Embryonic facial prominence (tissue), 1 donor: Measurements from ENCODE around the gene PAPOLB.

Experiments used
- DNase-seq: peaks from one replicate; pipeline ENCODE4 v3.0.0-alpha.2; 2016; ENCODE audit errors: extremely low spot score

The PAPOLB gene

DNA sequence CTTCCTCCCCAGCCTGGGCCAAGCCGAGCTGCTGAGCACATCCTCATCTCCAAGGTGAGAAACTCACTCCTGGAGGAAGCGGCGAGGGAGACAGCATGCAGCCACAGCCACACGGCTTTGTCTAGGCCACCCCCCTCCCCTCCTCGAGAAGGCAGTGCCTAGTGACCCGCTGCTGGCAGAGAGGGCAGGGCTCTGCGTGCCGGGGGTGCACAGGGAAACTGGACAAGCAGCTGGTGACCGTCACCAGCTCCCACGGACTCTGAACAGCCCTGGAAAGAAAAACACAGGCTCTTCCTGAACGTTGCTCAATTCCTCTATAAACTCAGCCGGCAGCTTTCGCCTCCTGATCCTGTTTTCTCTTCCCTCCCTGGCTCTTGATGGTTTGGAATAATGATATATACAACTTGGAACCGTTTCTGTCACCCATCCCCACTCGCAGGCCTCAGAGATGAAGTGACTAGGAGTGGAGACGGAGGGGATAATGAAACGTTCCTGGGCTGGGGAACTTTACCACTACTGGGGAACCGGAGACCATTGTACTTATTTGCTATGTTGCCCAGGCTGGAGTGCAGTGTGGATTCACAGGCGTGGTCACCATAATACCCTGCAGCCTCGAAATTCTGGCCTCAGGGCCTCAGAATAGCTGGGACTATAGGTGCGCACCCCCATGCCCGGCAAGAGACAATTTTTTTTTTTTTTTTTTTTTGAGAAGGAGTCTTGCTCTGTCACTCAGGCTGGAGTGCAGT is 19.3 kb downstream of the PAPOLB start:
- DNase-seq = no peak

DNA sequence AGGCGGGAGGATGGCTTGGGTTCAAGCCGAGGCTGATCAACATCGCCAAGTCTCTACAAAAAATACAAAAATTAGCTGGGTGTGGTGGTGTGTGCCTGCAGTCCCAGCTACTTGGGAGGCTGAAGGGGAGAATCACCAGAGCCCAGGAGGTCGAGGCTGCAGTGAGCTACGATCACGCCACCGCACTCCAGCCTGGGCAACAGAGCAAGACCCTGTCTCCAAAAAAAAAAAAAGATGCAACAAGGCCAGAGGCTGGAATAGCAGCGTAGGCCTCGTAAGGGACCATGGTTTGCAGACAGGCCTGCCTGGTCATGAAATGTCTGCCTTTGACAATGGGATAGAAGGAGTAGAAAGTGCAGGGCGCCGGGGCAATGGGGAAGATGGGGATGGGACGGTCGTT is 20.0 kb downstream of the PAPOLB start:
- DNase-seq = no peak

DNA sequence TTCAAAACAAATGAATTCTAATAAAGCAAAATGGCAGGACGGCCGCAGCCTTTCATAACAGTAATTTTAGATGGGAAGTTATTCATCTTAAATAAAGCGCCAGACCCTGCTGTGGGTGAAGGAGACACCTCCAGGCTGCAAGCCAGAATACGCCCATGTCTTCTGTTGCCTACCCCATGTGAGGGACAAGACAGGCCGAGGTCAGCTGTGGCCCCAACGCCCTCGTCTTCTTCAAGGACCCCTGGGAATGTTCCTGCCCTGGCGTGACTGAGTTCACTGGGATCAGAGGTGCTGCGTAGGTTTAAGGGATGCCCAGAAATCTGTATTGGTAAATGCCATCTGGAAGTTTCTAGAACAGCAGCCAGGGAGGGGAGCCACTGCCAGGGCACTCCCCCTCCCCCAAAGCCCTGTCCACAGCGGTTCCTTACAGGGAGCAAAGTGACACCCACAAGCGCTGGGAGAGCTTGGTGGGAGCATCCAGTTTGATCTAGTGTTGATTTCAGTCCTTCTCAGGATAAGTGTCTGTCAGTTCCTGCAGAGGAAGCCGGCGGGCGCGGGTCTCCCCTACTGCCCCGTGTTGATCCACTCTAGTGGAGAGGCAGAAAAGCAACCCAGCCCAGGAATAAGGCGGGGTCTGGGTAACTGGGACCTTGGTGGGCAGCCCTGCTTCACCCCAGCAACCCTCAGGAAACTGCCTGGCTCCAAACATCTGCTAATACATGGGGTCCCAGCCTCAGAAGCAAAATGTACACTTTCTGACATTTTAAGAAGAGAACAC is 20.6 kb downstream of the PAPOLB start:
- DNase-seq = no peak

DNA sequence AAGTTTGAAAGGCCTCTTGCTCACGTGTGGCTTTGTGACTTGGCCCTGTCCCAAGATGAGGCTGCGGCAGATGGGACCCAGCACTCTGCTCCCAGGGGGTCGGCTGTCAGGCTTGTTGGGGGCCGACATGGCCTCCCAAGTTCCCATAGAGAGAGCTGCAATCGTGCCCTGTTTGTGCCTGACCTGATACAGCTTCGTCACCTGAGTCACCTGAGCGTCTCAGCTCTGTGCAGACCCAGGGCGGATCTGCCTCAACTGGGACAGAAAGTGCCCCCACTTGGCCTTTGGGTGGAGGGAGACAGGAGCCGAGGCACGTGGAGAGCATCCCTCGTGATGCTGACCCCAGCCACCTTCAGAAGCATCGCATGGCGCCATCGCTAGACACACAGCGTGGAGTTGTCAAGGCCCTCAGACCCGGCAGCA is 21.7 kb downstream of the PAPOLB start:
- DNase-seq = no peak

DNA sequence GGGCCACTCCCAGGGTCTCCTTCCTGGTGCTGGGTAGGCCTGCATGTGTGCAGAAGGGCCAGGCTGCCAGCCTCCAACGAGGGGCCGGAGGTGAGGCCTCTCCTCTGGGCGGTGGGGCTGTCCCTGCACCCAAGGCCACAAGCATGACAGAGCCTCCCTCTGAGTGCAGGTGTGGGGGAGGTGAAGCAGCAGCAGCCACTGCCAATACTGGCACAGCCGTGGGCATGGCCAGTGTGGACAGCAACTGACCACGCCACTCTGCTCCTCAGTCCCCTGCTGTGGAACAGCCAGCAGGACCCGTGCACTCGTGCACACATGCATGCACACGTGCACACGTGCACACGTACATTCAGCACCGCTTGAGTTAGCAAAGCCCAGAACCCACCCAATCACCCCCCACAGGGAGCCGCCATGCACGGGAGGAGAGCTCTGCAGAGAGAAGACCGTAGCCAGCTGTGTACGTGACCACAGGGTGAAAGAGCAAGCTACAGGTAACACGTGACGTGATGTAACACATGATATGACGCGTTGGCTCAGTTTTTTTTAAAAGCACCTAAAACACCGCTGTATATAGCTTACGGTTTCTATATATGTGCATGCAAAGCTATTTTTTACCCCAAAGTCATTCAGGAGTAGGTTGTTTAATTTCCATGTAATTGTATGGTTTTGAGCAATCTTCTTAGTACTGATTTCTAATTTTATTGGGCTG is 23.1 kb downstream of the PAPOLB start:
- DNase-seq = no peak

DNA sequence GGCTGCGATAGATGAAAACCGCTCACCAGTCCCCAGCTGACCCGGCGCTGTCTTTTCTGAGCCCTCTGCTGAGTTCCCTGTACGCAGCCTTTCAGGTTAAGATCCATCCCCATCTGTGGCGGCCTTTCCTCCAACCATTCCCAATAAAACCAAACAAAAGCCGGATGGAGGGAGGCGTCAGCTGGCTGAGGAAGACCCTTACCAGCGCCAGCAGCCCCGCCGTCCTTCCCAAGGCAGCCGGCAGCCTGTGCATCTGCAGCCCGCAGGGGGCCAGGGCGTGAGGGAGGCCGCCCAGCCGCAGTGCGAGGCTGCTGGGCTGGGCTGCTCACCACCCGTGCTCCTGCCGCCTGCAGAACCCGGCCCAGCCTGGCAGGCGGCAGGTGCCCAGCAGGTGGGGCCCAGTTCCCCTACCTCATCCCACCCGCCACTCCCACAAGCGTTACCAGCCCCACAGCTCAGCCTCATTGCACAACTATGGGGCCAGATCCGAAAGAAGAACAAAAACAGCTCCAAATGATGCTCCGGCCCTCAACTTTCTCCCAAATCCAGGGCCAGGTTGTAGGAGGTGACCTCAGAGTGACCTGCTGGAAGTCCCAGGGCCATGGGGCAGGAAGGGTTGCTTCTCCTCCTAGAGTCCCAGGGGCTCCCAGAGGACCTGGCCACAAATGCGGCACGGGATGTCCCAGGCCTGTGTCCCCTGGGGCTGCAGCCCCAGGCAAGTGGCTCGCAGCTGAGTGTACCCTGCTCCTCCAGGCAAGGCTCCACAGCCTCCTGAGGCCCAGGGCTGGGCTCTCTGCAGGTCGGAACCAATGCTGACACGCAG is 23.8 kb downstream of the PAPOLB start:
- DNase-seq = no peak

DNA sequence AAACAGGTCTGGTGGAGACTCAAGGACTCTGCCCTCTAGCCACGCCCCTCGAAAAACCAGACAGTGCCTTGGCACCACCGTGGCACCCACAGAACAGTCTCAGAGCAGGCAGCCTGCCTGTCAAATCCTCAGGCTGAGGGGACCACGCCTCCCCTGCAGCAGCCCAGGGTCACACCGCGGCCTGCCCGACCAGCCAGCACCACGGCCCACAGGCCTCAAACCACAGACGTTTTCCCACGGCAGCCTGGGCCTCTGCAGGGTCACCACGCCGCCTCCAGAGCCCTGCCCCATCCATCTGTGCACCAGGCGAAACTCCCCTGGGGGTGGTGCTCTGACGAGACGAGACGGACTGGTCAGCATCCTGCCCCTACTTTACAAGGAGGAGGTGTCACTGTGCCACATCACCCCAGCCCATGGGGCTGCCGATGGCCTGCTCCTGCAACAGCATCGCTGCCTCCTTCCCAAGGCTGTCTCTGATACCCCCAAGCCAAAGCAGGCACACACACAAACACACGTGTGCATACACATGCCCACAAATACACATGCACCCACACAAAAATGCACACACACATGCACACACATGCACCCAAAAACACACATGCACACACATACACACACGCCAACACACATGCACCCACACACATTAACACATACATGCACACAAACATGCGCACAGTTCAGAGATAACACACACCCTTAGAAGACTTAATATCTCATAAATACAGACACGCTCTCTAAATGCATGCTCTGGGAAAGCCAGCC is 24.6 kb downstream of the PAPOLB start:
- DNase-seq = no peak

DNA sequence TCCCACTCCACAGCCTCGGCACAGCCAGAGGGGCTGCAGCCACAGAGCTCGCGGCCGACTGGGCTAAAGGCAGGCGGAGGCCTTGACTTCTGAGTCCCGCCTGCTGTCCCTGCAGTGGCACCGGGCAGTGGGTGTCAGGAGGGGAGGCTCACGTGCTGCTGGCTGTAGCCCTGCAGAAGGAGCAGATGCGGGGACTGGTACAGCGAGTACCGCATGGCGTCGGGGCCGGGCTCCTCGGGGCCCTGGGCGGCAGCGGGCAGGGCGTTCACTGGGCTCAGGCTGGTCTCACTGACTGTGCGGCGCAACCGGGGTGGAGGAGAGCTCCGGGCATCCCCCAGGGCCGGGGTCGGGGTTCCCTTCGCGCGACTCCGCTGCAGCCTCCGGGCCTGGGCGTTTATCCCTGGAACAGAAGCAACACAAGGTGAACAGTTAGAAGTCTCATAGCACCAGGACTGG is 25.6 kb downstream of the PAPOLB start:
- DNase-seq = no peak

DNA sequence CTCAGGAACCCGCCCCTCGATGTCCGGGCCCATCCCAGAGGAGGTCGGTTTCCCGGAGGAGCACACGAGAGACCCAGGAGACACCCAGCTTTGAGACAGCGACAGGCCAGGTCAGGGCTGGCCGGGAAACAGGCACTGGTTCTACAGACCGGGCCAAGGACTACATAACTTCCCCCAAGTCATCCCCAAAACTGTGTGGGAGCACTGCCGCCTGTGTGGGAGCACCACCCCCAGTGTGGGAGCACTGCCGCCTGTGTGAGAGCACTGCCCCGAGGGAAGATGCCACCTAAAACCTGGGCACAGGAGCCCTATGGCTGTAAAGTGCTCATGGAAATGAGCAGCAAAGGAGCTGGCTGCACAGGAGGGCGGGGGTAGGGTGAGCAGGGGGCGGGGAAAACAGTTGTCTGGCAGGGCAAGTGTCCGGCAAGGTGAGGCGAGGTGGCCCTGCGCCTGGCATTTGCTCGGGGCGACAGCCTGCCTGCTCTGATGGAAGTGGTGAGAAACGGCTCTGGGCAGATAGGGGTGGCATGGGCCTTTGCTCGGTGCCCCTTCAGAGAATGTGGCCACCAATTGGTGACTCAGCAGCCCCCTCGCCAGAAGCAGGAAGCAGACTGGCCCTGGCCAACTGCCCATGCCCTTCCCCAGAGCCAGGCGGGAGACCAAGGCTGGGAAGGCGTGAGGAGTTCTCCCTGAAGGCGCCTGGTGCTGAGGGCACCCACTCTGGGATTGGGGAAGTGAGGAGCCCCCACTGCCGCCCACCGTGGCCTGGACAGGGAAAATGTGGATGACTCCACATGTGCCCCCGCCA is 26.2 kb downstream of the PAPOLB start:
- no peak for DNase-seq

DNA sequence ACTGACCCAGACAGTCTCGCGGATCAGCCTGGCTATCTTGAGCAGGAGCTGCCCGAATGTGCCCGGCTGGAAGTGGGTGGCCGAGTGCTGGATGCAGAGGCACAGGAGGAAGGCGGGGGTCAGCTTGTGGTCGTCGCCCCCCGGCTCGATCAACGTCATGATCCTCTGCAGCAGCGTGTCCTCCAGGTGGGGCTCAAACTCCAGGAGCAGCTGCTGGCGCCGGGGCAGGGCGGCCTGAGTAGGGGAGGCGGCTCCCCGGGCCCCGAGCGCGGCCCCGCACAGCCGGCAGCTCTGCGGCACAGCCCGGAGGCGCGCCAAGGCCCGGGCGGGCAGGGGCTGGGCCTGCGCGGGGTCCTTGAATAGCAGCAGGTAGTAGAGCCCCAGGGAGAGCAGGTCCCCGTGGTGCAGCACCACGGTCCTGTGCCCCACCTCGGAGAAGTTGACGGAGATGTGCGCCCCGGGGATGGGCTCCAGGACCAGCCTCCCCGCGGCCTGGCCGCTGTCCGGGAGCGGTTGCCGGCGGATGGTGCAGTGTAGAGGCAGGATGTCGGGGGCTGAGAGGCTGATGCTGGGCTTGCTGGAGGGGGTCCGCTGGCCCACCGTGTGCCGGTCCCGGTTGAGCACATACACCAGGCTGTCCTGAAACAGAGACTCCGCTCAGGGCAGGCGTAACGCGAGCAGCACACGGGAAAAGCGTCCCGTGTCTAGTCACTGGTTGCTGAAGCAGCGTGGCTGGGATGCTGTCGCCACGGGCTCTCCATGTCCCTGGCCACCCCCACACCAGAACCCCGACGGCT is 27.0 kb downstream of the PAPOLB start:
- DNase-seq = no peak

DNA sequence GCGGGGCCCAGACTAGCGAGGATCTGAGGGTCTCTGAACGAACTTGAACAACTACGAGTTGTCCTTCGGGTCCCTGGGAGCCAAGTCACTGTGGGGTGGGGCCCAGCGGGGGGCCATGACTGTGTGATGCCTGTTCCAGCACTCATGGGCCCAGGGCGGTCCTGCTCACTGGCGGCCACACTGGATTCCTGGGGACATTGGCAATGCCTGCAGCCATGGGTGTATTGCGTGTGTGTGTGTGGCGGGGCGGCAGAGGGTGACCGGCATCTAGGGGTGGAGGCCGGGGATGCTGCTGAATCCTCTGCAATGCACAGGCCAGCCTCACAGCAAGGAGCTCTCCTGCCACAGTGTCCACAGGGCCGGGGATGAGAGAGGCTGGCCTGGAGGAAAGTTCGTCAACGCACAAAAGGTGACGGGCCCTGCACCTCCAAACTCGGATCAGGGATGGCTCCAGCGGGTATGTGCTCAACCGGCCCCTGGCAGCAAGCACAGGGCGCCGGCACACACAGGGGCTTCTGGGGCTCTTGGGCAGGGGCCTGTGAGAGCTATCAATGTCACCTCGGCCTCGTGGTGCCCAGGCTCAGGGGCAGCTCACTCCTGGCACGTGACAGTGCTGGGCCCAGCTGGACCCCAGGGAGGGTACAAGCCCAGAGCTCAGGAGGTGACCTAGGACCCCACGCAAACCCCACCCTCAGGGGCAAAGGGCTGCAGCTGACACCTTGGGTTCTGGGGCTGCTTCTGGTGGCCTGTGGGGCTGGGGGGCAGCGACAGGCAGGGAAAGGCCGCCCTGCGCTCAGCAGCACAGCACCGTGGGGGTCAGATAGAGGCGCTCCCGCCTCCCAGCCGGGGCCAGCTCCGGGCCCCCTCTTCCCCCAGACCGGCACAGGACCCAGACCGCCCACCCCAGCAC is 27.9 kb downstream of the PAPOLB start:
- DNase-seq = no peak

DNA sequence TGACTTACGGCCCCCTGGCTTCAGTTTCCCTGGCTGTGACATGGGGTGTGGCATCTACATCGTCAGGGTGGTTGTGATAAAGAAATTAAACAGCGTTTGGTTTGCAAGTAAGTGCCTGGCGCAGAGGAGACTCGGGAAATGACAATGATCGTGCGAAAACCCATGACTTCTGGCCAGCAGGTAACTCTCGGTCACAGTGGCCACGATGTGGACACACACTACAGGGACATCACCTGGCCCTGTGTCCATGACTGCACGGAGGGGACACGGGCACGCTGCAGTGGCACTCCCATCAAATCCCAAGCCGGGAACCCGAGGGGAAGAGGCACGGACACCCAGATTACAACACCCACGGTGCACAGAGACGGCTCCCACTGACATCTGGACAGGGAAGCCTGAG is 28.7 kb downstream of the PAPOLB start:
- DNase-seq = no peak

DNA sequence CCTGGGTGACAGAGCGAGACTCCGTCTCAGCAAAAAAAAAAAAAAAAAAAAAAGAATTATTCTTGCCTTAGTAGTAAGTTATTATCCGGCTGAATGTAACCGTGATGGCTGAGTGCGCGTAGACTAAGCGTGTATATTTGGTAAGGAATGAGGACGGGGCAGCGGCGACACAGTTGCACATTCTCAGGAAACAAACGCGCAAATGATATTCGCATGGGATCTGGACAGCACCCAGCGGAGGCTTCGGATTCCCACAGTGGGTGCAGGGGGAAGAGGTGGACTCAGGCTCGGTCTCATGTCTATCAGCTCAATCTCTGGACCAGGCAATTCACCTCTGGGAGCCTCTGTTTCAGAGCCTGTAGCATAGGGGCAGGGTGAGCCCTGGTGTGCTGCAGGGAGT is 29.1 kb downstream of the PAPOLB start:
- DNase-seq = no peak

DNA sequence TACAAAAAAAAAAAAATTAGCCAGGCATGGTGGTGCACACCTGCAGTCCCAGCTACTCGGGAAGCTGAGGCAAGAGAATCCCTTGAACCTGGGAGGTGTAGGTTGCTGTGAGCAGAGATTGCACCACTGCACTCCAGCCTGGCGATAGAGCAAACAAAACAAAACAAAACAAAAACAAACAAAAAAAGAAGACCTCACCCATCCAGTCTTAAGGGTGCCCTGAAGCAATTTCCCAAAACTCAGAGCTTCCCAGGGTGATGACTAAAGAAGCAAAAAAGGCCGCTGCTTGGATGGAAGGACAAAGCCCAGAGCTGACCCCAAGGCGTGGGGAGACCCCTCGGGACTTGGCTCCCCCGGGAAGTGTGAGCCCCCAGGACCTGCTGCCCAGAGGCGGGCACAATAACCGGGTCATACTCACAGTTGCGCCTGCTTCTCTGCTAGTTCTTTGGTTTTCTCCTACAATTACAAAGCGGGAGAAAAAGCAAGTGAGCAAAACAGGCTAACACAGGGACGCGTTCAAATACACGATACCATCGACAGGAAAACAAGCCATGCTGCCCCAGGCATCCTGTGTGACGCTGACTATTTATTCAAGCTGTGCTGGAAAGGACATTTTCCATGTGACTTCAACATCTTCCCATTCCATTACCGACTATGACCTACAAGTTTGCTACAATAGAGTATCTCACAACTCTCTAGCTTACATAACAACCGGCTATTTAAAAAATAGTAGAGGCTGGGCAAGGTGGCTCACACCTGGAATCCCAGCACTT is 29.9 kb downstream of the PAPOLB start:
- DNase-seq = no peak

DNA sequence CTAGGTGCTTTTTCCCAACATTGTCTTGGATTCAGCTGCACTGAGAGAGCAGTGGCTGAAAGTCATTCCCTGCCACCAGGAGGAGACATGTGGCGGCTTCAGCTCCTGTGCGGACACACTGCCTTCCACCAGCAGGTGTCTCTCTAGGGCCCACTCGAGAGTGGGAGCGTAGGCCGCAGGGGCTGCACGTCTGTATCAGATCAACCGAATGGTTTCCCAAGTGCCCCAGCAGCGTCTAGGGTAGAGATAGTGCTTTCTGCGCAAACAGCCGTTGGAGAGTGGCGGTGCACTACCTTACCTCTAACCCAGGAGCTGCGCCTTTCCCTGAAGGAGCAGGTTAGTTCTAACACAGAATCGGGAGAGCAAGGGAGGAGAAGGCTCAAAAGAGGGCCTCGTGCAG is 31.7 kb downstream of the PAPOLB start:
- DNase-seq = no peak

DNA sequence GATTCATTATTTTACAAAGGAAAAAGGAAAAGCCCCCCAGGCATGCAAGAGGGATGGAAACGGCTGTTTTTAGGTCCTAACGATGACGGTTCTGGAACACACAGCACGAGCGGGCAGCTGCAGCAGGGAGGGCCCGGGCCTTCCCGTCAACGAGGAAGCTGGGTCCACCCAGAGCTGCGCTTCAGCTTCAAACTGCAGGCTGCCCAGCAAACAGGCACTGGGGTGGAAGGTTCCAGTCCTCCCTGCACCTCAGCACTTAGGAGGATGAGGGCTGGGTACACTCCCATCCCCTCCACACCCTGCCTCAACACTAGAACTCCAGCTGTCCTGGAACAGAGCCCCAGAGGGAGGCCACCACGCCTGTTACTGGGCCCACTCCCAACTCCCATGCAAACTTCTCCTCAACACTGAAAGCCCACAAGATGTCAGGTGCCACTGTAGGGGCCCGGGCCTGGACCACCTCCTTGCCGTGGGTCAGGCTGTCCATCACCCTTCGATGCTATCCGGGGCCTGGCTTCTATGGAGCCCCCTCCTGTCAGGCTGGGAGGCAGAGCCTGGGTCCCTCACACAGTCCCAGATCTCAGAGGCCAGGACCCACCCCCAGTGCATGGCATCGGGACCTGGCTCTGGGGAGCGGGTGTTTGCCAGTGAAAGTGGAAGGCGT is 33.0 kb downstream of the PAPOLB start:
- no peak for DNase-seq

DNA sequence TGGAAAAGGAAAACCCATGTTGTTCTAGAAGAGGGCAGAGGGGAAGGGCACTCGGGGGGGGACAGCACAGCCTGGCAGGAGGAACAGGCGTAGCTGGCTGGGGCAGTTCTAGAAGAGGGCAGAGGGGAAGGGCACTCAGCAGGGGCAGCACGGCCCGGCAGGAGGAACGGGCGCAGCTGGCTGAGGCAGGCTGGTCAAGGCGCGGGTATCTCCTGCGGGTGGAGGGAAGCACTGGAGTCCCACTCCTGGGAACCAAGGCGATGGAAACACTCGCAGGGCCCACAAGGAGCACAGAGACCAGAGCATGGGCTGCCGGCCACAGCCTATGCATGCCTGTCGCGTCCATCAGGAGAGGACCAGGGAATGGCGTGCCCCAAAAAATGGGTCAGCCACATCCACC is 36.7 kb downstream of the PAPOLB start:
- DNase-seq = no peak
